ENCODE results near the gene TTC16. TPM values are rescaled to one million over a fixed set of nuclear protein-coding genes. Genes with fewer than 3 reads are reported as not detected.

TTC16 gene
- total and polyA plus RNA-seq, 2 donors: not detected

- DNase-seq (ENCODE audit: extremely low spot score): no peak
- Histone ChIP-seq H3K4me3 (ENCODE audit: low read depth, low read length) (no peak overlapping the region), H3K4me1 (ENCODE audit: insufficient read depth) (no peaks in the 10 kb centered on the region), H3K36me3 (ENCODE audit: insufficient read depth) (no peaks in the 10 kb centered on the region), H3K27ac (ENCODE audit: low read depth) (no peak overlapping the region)
- WGBS: 46% methylated on average over 7 of the region's 7 CpGs
Measured at GRCh38 chr9:127763918-127764384, 48.1 kb downstream of the TTC16 start.

- 86% methylated on average over 1 of the region's 1 CpG for WGBS
- H3K27ac ChIP-seq (ENCODE audit: low read depth): no peak overlapping the region
Measured at GRCh38 chr9:127765418-127765817, 49.5 kb downstream of the TTC16 start.

GRCh38 chr9:127767410-127767809 lies 51.5 kb downstream of the TTC16 start:
- Histone ChIP-seq H3K4me1 (ENCODE audit: insufficient read depth) (no peaks in the 10 kb centered on the region), H3K4me3 (ENCODE audit: low read depth, low read length) (no peak overlapping the region), H3K27ac (ENCODE audit: low read depth) (no peak overlapping the region), H3K36me3 (ENCODE audit: insufficient read depth) (no peaks in the 10 kb centered on the region)
- DNase-seq (ENCODE audit: extremely low spot score): no peak
- 65% methylated on average over 3 of the region's 3 CpGs for WGBS

More at GRCh38 chr9:127765418-127765817, 49.5 kb downstream of the TTC16 start:
- DNase-seq (ENCODE audit: extremely low spot score): no peak
- Histone ChIP-seq H3K36me3 (ENCODE audit: insufficient read depth) (no peaks in the 10 kb centered on the region), H3K4me3 (ENCODE audit: low read depth, low read length) (no peak overlapping the region), H3K4me1 (ENCODE audit: insufficient read depth) (no peaks in the 10 kb centered on the region)

GRCh38 chr9:127767909-127768331 lies 52.0 kb downstream of the TTC16 start:
- DNase-seq (ENCODE audit: extremely low spot score): no peak
- no peaks in the 10 kb centered on the region for H3K36me3 ChIP-seq (ENCODE audit: insufficient read depth)
- H3K4me3 ChIP-seq (ENCODE audit: low read depth, low read length): no peak overlapping the region
- H3K4me1 ChIP-seq (ENCODE audit: insufficient read depth): no peaks in the 10 kb centered on the region
- 34% methylated on average over 13 of the region's 13 CpGs for WGBS
- H3K27ac ChIP-seq (ENCODE audit: low read depth): peak overlapping the region; percentile 27

- 78% methylated on average over 8 of the region's 8 CpGs for WGBS
- Histone ChIP-seq H3K27ac (ENCODE audit: low read depth) (no peak overlapping the region), H3K4me1 (ENCODE audit: insufficient read depth) (no peaks in the 10 kb centered on the region), H3K4me3 (ENCODE audit: low read depth, low read length) (no peak overlapping the region), H3K36me3 (ENCODE audit: insufficient read depth) (no peaks in the 10 kb centered on the region)
- no peak for DNase-seq (ENCODE audit: extremely low spot score)
Measured at GRCh38 chr9:127768698-127769097, 52.8 kb downstream of the TTC16 start.

GRCh38 chr9:127769101-127769500 lies 53.2 kb downstream of the TTC16 start:
- Histone ChIP-seq H3K36me3 (ENCODE audit: insufficient read depth) (no peaks in the 10 kb centered on the region), H3K27ac (ENCODE audit: low read depth) (no peak overlapping the region), H3K4me3 (ENCODE audit: low read depth, low read length) (no peak overlapping the region), H3K4me1 (ENCODE audit: insufficient read depth) (no peaks in the 10 kb centered on the region)
- WGBS: 89% methylated on average over 5 of the region's 5 CpGs
- no peak for DNase-seq (ENCODE audit: extremely low spot score)

GRCh38 chr9:127769929-127770582 lies 54.2 kb downstream of the TTC16 start:
- Histone ChIP-seq H3K27ac (ENCODE audit: low read depth) (peak overlapping the region; percentile 27), H3K4me3 (ENCODE audit: low read depth, low read length) (no peak overlapping the region), H3K4me1 (ENCODE audit: insufficient read depth) (no peaks in the 10 kb centered on the region), H3K36me3 (ENCODE audit: insufficient read depth) (no peaks in the 10 kb centered on the region)
- no peak for DNase-seq (ENCODE audit: extremely low spot score)
- 80% methylated on average over 4 of the region's 4 CpGs for WGBS

- peak overlapping the region; percentile 37 for H3K4me3 ChIP-seq (ENCODE audit: low read depth, low read length)
- H3K36me3 ChIP-seq (ENCODE audit: insufficient read depth): no peaks in the 10 kb centered on the region
- 51% methylated on average over 3 of the region's 3 CpGs for WGBS
- no peaks in the 10 kb centered on the region for H3K4me1 ChIP-seq (ENCODE audit: insufficient read depth)
- DNase-seq (ENCODE audit: extremely low spot score): no peak
- no peak overlapping the region for H3K27ac ChIP-seq (ENCODE audit: low read depth)
Measured at GRCh38 chr9:127770583-127770904, 54.7 kb downstream of the TTC16 start.

- DNase-seq (ENCODE audit: extremely low spot score): peak; percentile 91
- Histone ChIP-seq H3K4me3 (ENCODE audit: low read depth, low read length) (peak overlapping the region; percentile 37), H3K27ac (ENCODE audit: low read depth) (no peak overlapping the region), H3K4me1 (ENCODE audit: insufficient read depth) (no peaks in the 10 kb centered on the region), H3K36me3 (ENCODE audit: insufficient read depth) (no peaks in the 10 kb centered on the region)
- WGBS: 4% methylated on average over 43 of the region's 43 CpGs
Measured at GRCh38 chr9:127770905-127771569, 55.2 kb downstream of the TTC16 start.

GRCh38 chr9:127771570-127772189 lies 55.8 kb downstream of the TTC16 start:
- no peaks in the 10 kb centered on the region for H3K36me3 ChIP-seq (ENCODE audit: insufficient read depth)
- no peak for DNase-seq (ENCODE audit: extremely low spot score)
- H3K4me1 ChIP-seq (ENCODE audit: insufficient read depth): no peaks in the 10 kb centered on the region
- H3K4me3 ChIP-seq (ENCODE audit: low read depth, low read length): peak overlapping the region; percentile 37
- WGBS: 4% methylated on average over 19 of the region's 19 CpGs
- H3K27ac ChIP-seq (ENCODE audit: low read depth): no peak overlapping the region

GRCh38 chr9:127772603-127773002 lies 56.7 kb downstream of the TTC16 start:
- Histone ChIP-seq H3K4me1 (ENCODE audit: insufficient read depth) (no peaks in the 10 kb centered on the region), H3K4me3 (ENCODE audit: low read depth, low read length) (no peak overlapping the region), H3K36me3 (ENCODE audit: insufficient read depth) (no peaks in the 10 kb centered on the region), H3K27ac (ENCODE audit: low read depth) (no peak overlapping the region)
- DNase-seq (ENCODE audit: extremely low spot score): no peak
- 93% methylated on average over 5 of the region's 5 CpGs for WGBS

- H3K4me3 ChIP-seq (ENCODE audit: low read depth, low read length): no peak overlapping the region
- 87% methylated on average over 3 of the region's 3 CpGs for WGBS
- no peaks in the 10 kb centered on the region for H3K36me3 ChIP-seq (ENCODE audit: insufficient read depth)
- no peak for DNase-seq (ENCODE audit: extremely low spot score)
- H3K27ac ChIP-seq (ENCODE audit: low read depth): no peak overlapping the region
- H3K4me1 ChIP-seq (ENCODE audit: insufficient read depth): no peaks in the 10 kb centered on the region
Measured at GRCh38 chr9:127773272-127773671, 57.4 kb downstream of the TTC16 start.

GRCh38 chr9:127773981-127774380 lies 58.1 kb downstream of the TTC16 start:
- Histone ChIP-seq H3K27ac (ENCODE audit: low read depth) (no peak overlapping the region), H3K4me3 (ENCODE audit: low read depth, low read length) (no peak overlapping the region), H3K36me3 (ENCODE audit: insufficient read depth) (no peaks in the 10 kb centered on the region), H3K4me1 (ENCODE audit: insufficient read depth) (no peaks in the 10 kb centered on the region)
- WGBS: 87% methylated on average over 10 of the region's 10 CpGs
- DNase-seq (ENCODE audit: extremely low spot score): no peak
